CD4-positive, alpha-beta T cell (primary cell): ENCODE data around the gene GP1BA. TPM values are rescaled to one million over a fixed set of nuclear protein-coding genes. Genes with fewer than 3 reads are reported as not detected.

Experiments used
- ATAC-seq: fragments of 200-7000 bp; cut with Tn5 transposase; one replicate; pipeline ENCODE4 v1.10.0; 2022; ENCODE audit warnings: mild to moderate bottlenecking; ENCODE audit not compliant: poor library complexity
- CTCF ChIA-PET: fragments of 350-600 bp; sonication (Branson Sonifier 250); formaldehyde crosslinking; loops from one replicate; lab custom pipeline; 2021; ENCODE audit warnings: antibody characterized with exemption, inconsistent platforms; lab: Charles Lee
- POLR2A ChIA-PET: fragments of 350-600 bp; sonication (Branson Sonifier 250); formaldehyde crosslinking; loops from one replicate; lab custom pipeline; 2021; ENCODE audit warnings: antibody characterized with exemption, inconsistent platforms; lab: Charles Lee
- DNase-seq, 14 experiments: peaks; one replicate each; pipeline ENCODE4 v3.0.0-alpha.2; 2013 to 2020; ENCODE audit warnings: mixed read lengths in 2 of 14
- H3K27ac ChIP-seq, 2 donors: one replicate each; pipeline versions ENCODE4 v1.5.1 to v1.7.0; 2013; ENCODE audit warnings: low read length in 2 of 2, low read depth in 1 of 2, mild to moderate bottlenecking in 1 of 2
- H3K27me3 ChIP-seq, 2 experiments: 1 replicate in 1 of 2; 2 replicates in 1 of 2; pipeline versions ENCODE4 v1.6.1 to v1.7.0; 2013; ENCODE audit warnings: low read length in 2 of 2, control low read depth in 1 of 2, mild to moderate bottlenecking in 1 of 2, moderate library complexity in 1 of 2; ENCODE audit not compliant: insufficient read depth in 2 of 2, control insufficient read depth in 1 of 2
- H3K36me3 ChIP-seq: one replicate; pipeline ENCODE4 v1.6.1; 2013; ENCODE audit warnings: low read length, control low read depth; ENCODE audit not compliant: insufficient read depth
- H3K4me1 ChIP-seq: one replicate; pipeline ENCODE4 v1.6.1; 2013; ENCODE audit warnings: low read length, control low read depth; ENCODE audit not compliant: insufficient read depth
- H3K4me3 ChIP-seq: one replicate; pipeline ENCODE4 v1.5.1; 2013; ENCODE audit warnings: mild to moderate bottlenecking, low read length, moderate library complexity
- H3K9me3 ChIP-seq, 2 experiments: 1 replicate in 1 of 2; 2 replicates in 1 of 2; pipeline versions ENCODE4 v1.6.1 to v1.7.0; 2013; ENCODE audit warnings: low read length in 2 of 2, mild to moderate bottlenecking in 2 of 2, control low read depth in 1 of 2, moderate library complexity in 1 of 2; ENCODE audit not compliant: control insufficient read depth in 1 of 2, insufficient read depth in 1 of 2
- H3K27ac Mint-ChIP-seq: one replicate; pipeline ENCODE4 v1.8.0; 2020; ENCODE audit warnings: mixed read lengths
- H3K27me3 Mint-ChIP-seq: one replicate; pipeline ENCODE4 v1.8.0; 2021; ENCODE audit warnings: mixed read lengths
- H3K36me3 Mint-ChIP-seq: one replicate; pipeline ENCODE4 v1.8.0; 2021; ENCODE audit warnings: low read depth, mixed read lengths
- H3K4me1 Mint-ChIP-seq: one replicate; pipeline ENCODE4 v1.8.0; 2021; ENCODE audit warnings: low read depth, mixed read lengths
- H3K4me3 Mint-ChIP-seq: one replicate; pipeline ENCODE4 v1.8.0; 2020; ENCODE audit warnings: mild to moderate bottlenecking, mixed read lengths
- H3K9me3 Mint-ChIP-seq: one replicate; pipeline ENCODE4 v1.8.0; 2020; ENCODE audit warnings: mixed read lengths
- CTCF ChIP-seq: fragments of 200-600 bp; IDR thresholded peaks from one replicate; pipeline ENCODE4 v1.8.0; 2022; ENCODE audit warnings: antibody characterized with exemption, mild to moderate bottlenecking
- intact Hi-C, 2 experiments: fragments of 100-400 bp; cut with DNase I in 1 of 2; cut with micrococcal nuclease in 1 of 2; formaldehyde crosslinking; loops; one replicate each; pipeline versions ENCODE4 v1.15.1 to v1.9.0; 2023 to 2025; cut with DNase I, micrococcal nuclease
- total RNA-seq, 174 experiments: library from RNA in 2 of 174; stranded (reverse) in 2 of 174; gene quantifications; one replicate each; pipeline ENCODE4 v1.2.3 and lab custom pipeline; 2021 to 2026

The GP1BA gene
- total RNA-seq, 2 experiments from 2014 or later: not detected

DNA sequence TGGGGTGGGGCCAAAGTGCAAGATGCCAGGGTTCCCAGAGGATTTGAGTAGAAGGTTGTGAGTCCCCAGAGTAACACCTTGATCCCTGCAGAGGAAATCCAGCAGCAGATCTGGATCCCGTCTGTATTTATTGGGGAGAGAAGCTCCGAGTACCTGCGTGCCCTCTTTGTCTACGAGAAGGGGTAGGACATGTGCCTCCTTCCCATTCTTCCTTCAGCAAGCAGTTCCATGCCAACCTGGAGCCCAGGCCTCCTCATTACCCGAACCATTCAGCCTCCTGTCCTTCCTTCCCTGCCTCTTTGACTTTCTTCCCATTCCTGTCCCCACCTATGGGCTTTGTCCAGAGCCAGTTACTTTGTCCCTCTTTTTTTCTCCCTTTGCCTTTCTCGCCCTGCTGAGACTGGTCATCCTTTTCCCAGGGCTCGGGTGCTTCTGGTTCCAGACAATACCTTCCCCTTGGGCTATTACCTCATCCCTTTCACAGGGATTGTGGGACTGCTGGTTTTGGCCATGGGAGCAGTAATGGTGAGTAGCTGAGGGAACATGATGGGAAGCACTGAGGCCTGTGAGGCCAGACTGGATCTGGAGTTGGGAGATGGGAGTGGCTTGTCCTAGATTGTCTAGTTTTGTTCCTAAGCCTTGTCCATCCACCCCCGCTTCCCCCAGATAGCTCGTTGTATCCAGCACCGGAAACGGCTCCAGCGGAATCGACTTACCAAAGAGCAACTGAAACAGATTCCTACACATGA is 10.9 kb downstream of the GP1BA start:
- peaks cover 58% of the 10 kb centered on the region for H3K36me3 ChIP-seq
- Mint-ChIP-seq H3K9me3 (no peaks in the 10 kb centered on the region), H3K4me3 (peak overlapping the region; percentile 99), H3K36me3 (peaks cover 82% of the 10 kb centered on the region), H3K27ac (peak overlapping the region; percentile 90), H3K4me1 (peaks cover 80% of the 10 kb centered on the region), H3K27me3 (no peaks in the 10 kb centered on the region)
- TF ChIP-seq CTCF: no peak
- no peak overlapping the region for H3K4me3 ChIP-seq
- CTCF ChIA-PET: no interaction called here
- no peak for ATAC-seq
- H3K4me1 ChIP-seq: peaks cover 82% of the 10 kb centered on the region
- DNase-seq: no peak
- intact Hi-C loops: loop anchor here in 1 of 2 experiments (5.0 kb wide), 2 partner anchors 41 to 44 kb away; partner anchors contain the start of genes CAMTA2 and CHRNE
- no peaks in the 10 kb centered on the region for H3K27me3 ChIP-seq
- H3K27ac ChIP-seq: peak overlapping the region; percentile 59 to 98
- POLR2A ChIA-PET: interaction anchor here (0.6 to 13.9 kb wide), 5 partner anchors 25 to 1306 kb away, joined by 3 to 350 read pairs (median 3); partner anchors contain the start of genes C17orf107, CHRNE, CTNS and SPAG7
- peaks cover 0 to 3% of the 10 kb centered on the region in 2 experiments for H3K9me3 ChIP-seq

DNA sequence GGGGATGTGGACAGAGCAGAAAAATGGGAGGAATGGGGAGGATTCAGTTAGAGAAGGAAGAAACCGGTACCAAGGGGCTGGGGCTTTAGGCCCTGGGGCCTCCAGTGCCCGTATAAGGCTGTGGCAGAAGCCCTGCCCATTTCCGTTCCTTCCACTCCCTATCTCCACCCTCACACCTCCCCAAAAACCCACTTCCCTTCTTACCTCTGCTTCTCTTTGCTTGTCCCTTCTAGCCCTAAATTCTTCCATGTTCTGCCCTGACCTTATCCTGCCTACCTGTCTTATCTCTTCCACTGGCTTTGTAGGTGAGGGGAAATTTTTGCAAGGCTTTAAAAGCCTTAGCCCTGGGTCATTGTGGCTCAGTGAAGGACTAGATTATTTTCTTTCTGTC is 12.1 kb downstream of the GP1BA start:
- peak; percentile 24 for ATAC-seq
- POLR2A ChIA-PET: interaction anchor here (1.0 to 13.9 kb wide), 7 partner anchors 23 to 98 kb away, joined by 3 to 350 read pairs (median 3); partner anchors contain the start of genes C17orf107, CHRNE and SPAG7

More for the DNA sequence above, 12.1 kb downstream of the GP1BA start:
- H3K27ac Mint-ChIP-seq: peak overlapping the region; percentile 90
- Histone ChIP-seq H3K36me3 (peaks cover 51% of the 10 kb centered on the region), H3K4me3 (peak overlapping the region; percentile 99), H3K4me1 (peaks cover 72% of the 10 kb centered on the region), H3K9me3 (peaks cover 0 to 3% of the 10 kb centered on the region in 2 experiments), H3K27ac (peak overlapping the region; percentile 61 to 98), H3K27me3 (no peaks in the 10 kb centered on the region)
- intact Hi-C loops: loop anchor here in 1 of 2 experiments (5.0 kb wide), 2 partner anchors 42 to 43 kb away; partner anchors contain the start of genes CAMTA2 and CHRNE
- peaks cover 83% of the 10 kb centered on the region for H3K36me3 Mint-ChIP-seq
- H3K4me3 Mint-ChIP-seq: peak overlapping the region; percentile 99
- H3K27me3 Mint-ChIP-seq: no peaks in the 10 kb centered on the region
- CTCF ChIA-PET: no interaction called here
- no peaks in the 10 kb centered on the region for H3K9me3 Mint-ChIP-seq
- peak in 11 of 14 experiments; percentile 33 to 87 (median 51) for DNase-seq
- no peak for TF ChIP-seq CTCF
- H3K4me1 Mint-ChIP-seq: peaks cover 74% of the 10 kb centered on the region
